Skeletal muscle tissue (tissue), 4 donors: ENCODE data around the gene CADPS. TPM values are rescaled to one million over a fixed set of nuclear protein-coding genes. Genes with fewer than 3 reads are reported as not detected.

Experiments used
- H3K27ac ChIP-seq: one replicate; pipeline ENCODE4 v1.7.0; 2013; ENCODE audit warnings: mild to moderate bottlenecking, low read depth, low read length, inconsistent platforms
- H3K27me3 ChIP-seq, 3 donors: one replicate each; pipeline ENCODE4 v1.7.0; 2013; ENCODE audit warnings: low read length in 3 of 3; ENCODE audit not compliant: control insufficient read depth in 3 of 3, insufficient read depth in 3 of 3
- H3K36me3 ChIP-seq, 3 donors: one replicate each; pipeline ENCODE4 v1.7.0; 2013; ENCODE audit warnings: low read length in 3 of 3; ENCODE audit not compliant: control insufficient read depth in 3 of 3, insufficient read depth in 3 of 3
- H3K4me1 ChIP-seq, 3 donors: one replicate each; pipeline ENCODE4 v1.7.0; 2013; ENCODE audit warnings: low read length in 3 of 3, mild to moderate bottlenecking in 3 of 3; ENCODE audit not compliant: control insufficient read depth in 3 of 3, insufficient read depth in 3 of 3
- H3K4me3 ChIP-seq, 3 donors: one replicate each; pipeline ENCODE4 v1.7.0; 2013; ENCODE audit warnings: low read length in 3 of 3
- H3K9ac ChIP-seq, 3 donors: one replicate each; pipeline ENCODE4 v1.7.0; 2013; ENCODE audit warnings: low read length in 3 of 3, mild to moderate bottlenecking in 3 of 3, moderate library complexity in 2 of 3, low read depth in 1 of 3
- H3K9me3 ChIP-seq, 3 donors: one replicate each; pipeline ENCODE4 v1.7.0; 2013; ENCODE audit warnings: low read length in 3 of 3; ENCODE audit not compliant: control insufficient read depth in 3 of 3
- total RNA-seq: library from RNA; depleted of rRNA; stranded (reverse); fragments of >200 nt; gene quantifications from one replicate; pipeline ENCODE4 v1.2.3, GENCODE V29; 2014
- donor health status: Osteomylitis.

Gene CADPS
- total RNA-seq, 1 donor from 2014 or later: 1.0 TPM

GRCh38 chr3:62574266-62574898 lies 300.8 kb downstream of the CADPS start:
- H3K9ac ChIP-seq: no peak overlapping the region
- H3K27me3 ChIP-seq: no peaks in the 10 kb centered on the region
- H3K36me3 ChIP-seq: no peaks in the 10 kb centered on the region

GRCh38 chr3:62571916-62572315 lies 303.3 kb downstream of the CADPS start:
- H3K9me3 ChIP-seq: no peaks in the 10 kb centered on the region
- H3K4me3 ChIP-seq: no peak overlapping the region
- no peak overlapping the region for H3K27ac ChIP-seq
- H3K9ac ChIP-seq: no peak overlapping the region
- H3K27me3 ChIP-seq: no peaks in the 10 kb centered on the region
- H3K4me1 ChIP-seq: no peaks in the 10 kb centered on the region
- H3K36me3 ChIP-seq: no peaks in the 10 kb centered on the region

More at GRCh38 chr3:62574266-62574898, 300.8 kb downstream of the CADPS start:
- Histone ChIP-seq H3K27ac (no peak overlapping the region), H3K4me1 (no peaks in the 10 kb centered on the region), H3K4me3 (no peak overlapping the region), H3K9me3 (no peaks in the 10 kb centered on the region)

DNA sequence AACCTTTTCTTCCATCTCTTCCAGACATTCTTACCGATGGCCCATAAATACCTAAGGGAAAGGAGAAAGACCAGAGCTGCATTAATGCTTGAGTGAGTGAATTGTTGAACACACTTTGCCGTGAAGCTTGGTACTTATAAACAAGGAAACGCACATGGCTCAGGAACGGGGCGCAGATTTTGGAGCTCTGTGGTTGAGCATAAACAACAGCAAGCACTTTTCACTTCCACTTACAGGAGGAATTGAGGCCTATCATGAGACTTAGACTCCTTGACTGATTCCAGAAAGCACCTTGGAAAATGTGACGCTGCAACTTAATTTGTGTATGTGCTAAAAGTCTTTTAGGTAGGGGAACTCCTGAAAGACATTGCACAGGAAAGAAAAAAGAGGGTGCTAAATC lies 304.3 kb downstream of the CADPS start:
- Histone ChIP-seq H3K4me1 (no peaks in the 10 kb centered on the region), H3K27me3 (no peaks in the 10 kb centered on the region), H3K4me3 (no peak overlapping the region), H3K36me3 (no peaks in the 10 kb centered on the region), H3K9ac (no peak overlapping the region), H3K27ac (no peak overlapping the region), H3K9me3 (no peaks in the 10 kb centered on the region)

GRCh38 chr3:62569609-62570008 lies 305.6 kb downstream of the CADPS start:
- Histone ChIP-seq H3K36me3 (no peaks in the 10 kb centered on the region), H3K27ac (no peak overlapping the region), H3K9ac (no peak overlapping the region), H3K4me3 (no peak overlapping the region), H3K4me1 (no peaks in the 10 kb centered on the region), H3K27me3 (no peaks in the 10 kb centered on the region), H3K9me3 (no peaks in the 10 kb centered on the region)

DNA sequence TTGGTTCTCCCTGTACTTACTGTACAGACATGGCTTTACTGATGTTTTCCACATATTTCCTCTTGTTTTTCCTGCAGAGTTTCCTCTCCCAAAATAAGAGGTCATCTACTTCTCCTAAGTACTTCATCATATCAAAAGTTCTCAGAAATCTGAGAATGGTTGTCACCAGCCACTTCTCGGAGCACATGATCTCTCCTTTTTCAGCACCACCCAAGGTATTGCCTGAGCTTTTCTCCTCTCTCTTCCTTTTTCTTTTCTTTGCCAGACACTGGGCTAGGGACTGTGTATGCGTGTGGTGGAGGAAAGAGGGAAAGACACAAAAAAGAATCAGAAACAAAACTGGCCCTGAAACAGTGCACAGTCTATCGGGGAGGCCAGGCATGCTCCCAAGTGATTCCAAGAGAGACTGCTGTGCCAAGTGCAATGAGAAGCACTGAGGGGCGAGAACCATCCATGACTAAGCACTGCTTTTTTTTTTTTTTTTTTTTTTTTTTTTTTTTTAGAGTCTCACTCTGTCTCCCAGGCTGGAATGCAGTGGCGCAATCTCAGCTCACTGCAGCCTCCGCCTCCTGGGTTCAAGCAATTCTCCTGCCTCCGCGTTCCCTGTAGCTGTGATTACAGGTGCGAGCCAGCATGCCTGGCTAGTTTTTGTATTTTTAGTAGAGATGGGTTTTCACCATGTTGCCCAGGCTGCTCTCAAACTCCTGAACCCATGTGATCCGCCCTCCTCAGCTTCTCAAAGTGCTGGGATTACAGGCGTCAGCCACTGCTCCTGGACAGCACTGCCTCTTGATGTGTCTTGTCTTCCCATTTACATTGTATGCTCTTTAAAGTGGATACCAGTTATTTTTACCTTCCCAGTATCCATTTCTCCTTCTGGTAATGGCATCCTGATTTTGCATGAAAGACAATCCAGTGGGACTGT lies 307.9 kb downstream of the CADPS start:
- H3K27me3 ChIP-seq: no peaks in the 10 kb centered on the region
- H3K27ac ChIP-seq: no peak overlapping the region
- H3K36me3 ChIP-seq: no peaks in the 10 kb centered on the region
- H3K9me3 ChIP-seq: no peaks in the 10 kb centered on the region
- H3K9ac ChIP-seq: no peak overlapping the region
- H3K4me1 ChIP-seq: no peaks in the 10 kb centered on the region
- H3K4me3 ChIP-seq: no peak overlapping the region

DNA sequence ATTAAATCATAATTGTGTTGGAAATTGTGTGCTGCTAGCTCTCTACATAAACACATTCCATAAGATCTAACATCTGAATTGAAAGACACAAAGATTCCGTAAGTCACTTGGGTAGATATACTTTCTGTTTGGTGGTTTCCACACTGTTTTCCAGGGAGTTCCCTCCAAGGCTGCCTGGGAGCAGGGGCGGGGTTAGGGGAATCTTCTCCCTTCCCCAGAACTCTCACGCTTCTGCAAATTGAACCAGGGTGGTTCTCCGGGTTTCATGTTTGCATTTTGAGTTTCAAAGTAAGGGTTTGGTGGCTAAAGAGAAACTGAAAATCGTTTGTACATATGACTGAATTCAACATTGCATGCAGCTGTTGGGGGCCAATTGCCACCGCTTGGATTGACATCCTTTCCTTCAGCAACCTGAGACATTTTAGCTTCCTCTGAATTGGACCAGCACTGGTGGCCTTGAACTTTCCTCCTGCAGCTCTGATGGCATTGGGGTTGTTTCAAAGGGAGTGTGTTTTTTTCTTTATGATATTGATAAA lies 309.1 kb downstream of the CADPS start:
- no peak overlapping the region for H3K4me3 ChIP-seq
- no peak overlapping the region for H3K27ac ChIP-seq
- no peaks in the 10 kb centered on the region for H3K4me1 ChIP-seq
- no peaks in the 10 kb centered on the region for H3K36me3 ChIP-seq
- no peak overlapping the region for H3K9ac ChIP-seq
- H3K27me3 ChIP-seq: no peaks in the 10 kb centered on the region
- no peaks in the 10 kb centered on the region for H3K9me3 ChIP-seq

- Histone ChIP-seq H3K9me3 (no peaks in the 10 kb centered on the region), H3K4me3 (no peak overlapping the region), H3K27ac (no peak overlapping the region), H3K36me3 (no peaks in the 10 kb centered on the region), H3K4me1 (no peaks in the 10 kb centered on the region), H3K27me3 (no peaks in the 10 kb centered on the region), H3K9ac (no peak overlapping the region)
These were observed 312.6 kb downstream of the CADPS start for GRCh38 chr3:62562596-62562995.

DNA sequence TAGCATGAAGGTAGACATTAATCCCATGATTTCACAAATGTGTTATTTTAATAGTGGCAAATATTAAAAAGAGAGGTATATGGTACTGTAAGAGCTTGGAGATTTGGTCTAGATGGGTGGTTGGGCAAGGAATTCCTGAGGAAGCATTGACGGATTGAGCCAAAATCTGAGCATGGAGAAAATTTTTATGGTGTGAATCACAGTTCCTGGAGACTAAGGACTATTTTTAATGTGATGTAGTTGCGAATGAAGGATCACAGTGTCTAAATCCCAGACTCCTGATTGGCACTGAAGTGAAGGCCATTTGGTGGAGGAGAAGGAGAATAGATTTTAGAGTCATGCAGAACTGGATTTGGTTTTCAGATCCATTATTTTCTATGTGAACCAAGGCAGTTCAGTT lies 313.2 kb downstream of the CADPS start:
- Histone ChIP-seq H3K36me3 (no peaks in the 10 kb centered on the region), H3K4me3 (no peak overlapping the region), H3K4me1 (no peaks in the 10 kb centered on the region), H3K9ac (no peak overlapping the region), H3K9me3 (no peaks in the 10 kb centered on the region), H3K27ac (no peak overlapping the region), H3K27me3 (no peaks in the 10 kb centered on the region)

- no peaks in the 10 kb centered on the region for H3K36me3 ChIP-seq
- no peaks in the 10 kb centered on the region for H3K4me1 ChIP-seq
- H3K9ac ChIP-seq: no peak overlapping the region
- no peaks in the 10 kb centered on the region for H3K27me3 ChIP-seq
- H3K27ac ChIP-seq: no peak overlapping the region
- no peak overlapping the region for H3K4me3 ChIP-seq
- H3K9me3 ChIP-seq: no peaks in the 10 kb centered on the region
These were observed 315.3 kb downstream of the CADPS start for GRCh38 chr3:62559831-62560445.
